H9 (cell line): Measurements from ENCODE around the gene IER5L. TPM values are rescaled to one million over a fixed set of nuclear protein-coding genes. Genes with fewer than 3 reads are reported as not detected.

Experiments
- DNase-seq: peaks from one replicate; pipeline ENCODE4 v3.0.0-alpha.2; 2017
- H2AFZ ChIP-seq: one replicate; pipeline ENCODE4 v1.6.1; 2013; ENCODE audit warnings: mild to moderate bottlenecking, low read length, control low read depth, moderate library complexity
- H2AK5ac ChIP-seq: 2 replicates; pipeline ENCODE4 v1.6.1; 2013; ENCODE audit warnings: low read length, control low read depth, mixed read lengths; ENCODE audit not compliant: insufficient read length
- H2BK120ac ChIP-seq: one replicate; pipeline ENCODE4 v1.6.1; 2013; ENCODE audit warnings: low read depth, mild to moderate bottlenecking, low read length, control low read depth, inconsistent platforms; ENCODE audit not compliant: poor library complexity, severe bottlenecking
- H2BK12ac ChIP-seq: 2 replicates; pipeline ENCODE4 v1.6.1; 2013; ENCODE audit warnings: low read length, control low read depth, mixed read lengths, low read depth; ENCODE audit not compliant: insufficient read length
- H2BK15ac ChIP-seq: 2 replicates; pipeline ENCODE4 v1.6.1; 2013; ENCODE audit warnings: low read depth, low read length, control low read depth
- H2BK20ac ChIP-seq: one replicate; pipeline ENCODE4 v1.6.1; 2013; ENCODE audit warnings: low read depth, mild to moderate bottlenecking, low read length, control low read depth, inconsistent platforms; ENCODE audit not compliant: poor library complexity, severe bottlenecking
- H2BK5ac ChIP-seq: 2 replicates; pipeline ENCODE4 v1.6.1; 2013; ENCODE audit warnings: low read length, control low read depth, mixed read lengths; ENCODE audit not compliant: insufficient read length
- H3K14ac ChIP-seq: 2 replicates; pipeline ENCODE4 v1.6.1; 2013; ENCODE audit warnings: low read length, control low read depth; ENCODE audit not compliant: insufficient read depth
- H3K18ac ChIP-seq: 2 replicates; pipeline ENCODE4 v1.6.1; 2013; ENCODE audit warnings: low read depth, mild to moderate bottlenecking, mixed read lengths, low read length, control low read depth; ENCODE audit not compliant: insufficient read length
- H3K23ac ChIP-seq: 2 replicates; pipeline ENCODE4 v1.6.1; 2013; ENCODE audit warnings: low read length, control low read depth, mixed read lengths, low read depth; ENCODE audit not compliant: insufficient read length
- H3K23me2 ChIP-seq: 2 replicates; pipeline ENCODE4 v1.6.1; 2013; ENCODE audit warnings: low read depth, mild to moderate bottlenecking, mixed read lengths, low read length, control low read depth; ENCODE audit not compliant: insufficient read length, poor library complexity, severe bottlenecking
- H3K27ac ChIP-seq: 2 replicates; pipeline ENCODE4 v1.5.1; 2013; ENCODE audit warnings: low read length, control low read depth, mixed read lengths, low read depth; ENCODE audit not compliant: insufficient read length
- H3K27me3 ChIP-seq: 2 replicates; pipeline ENCODE4 v1.6.1; 2013; ENCODE audit warnings: low read length, control low read depth, inconsistent platforms; ENCODE audit not compliant: insufficient read depth
- H3K4ac ChIP-seq: 2 replicates; pipeline ENCODE4 v1.6.1; 2013; ENCODE audit warnings: low read depth, mild to moderate bottlenecking, control low read depth, inconsistent platforms, low read length, moderate library complexity
- H3K4me1 ChIP-seq: 2 replicates; pipeline ENCODE4 v1.6.1; 2013; ENCODE audit warnings: low read length, control low read depth, inconsistent platforms; ENCODE audit not compliant: insufficient read depth
- H3K4me2 ChIP-seq: 2 replicates; pipeline ENCODE4 v1.6.1; 2013; ENCODE audit warnings: low read length, control low read depth, mixed read lengths; ENCODE audit not compliant: insufficient read length, insufficient read depth
- H3K56ac ChIP-seq: 2 replicates; pipeline ENCODE4 v1.6.1; 2013; ENCODE audit warnings: low read depth, mild to moderate bottlenecking, mixed read lengths, low read length, control low read depth; ENCODE audit not compliant: insufficient read length
- H3K79me1 ChIP-seq: 2 replicates; pipeline ENCODE4 v1.6.1; 2013; ENCODE audit warnings: low read depth, mild to moderate bottlenecking, moderate library complexity, low read length, control low read depth, inconsistent platforms; ENCODE audit not compliant: insufficient read depth, poor library complexity, severe bottlenecking
- H3K79me2 ChIP-seq: 2 replicates; pipeline ENCODE4 v1.6.1; 2013; ENCODE audit warnings: low read length, control low read depth, inconsistent platforms; ENCODE audit not compliant: insufficient read depth
- H3K9ac ChIP-seq: 2 replicates; pipeline ENCODE4 v1.6.1; 2013; ENCODE audit warnings: low read length, control low read depth, mixed read lengths; ENCODE audit not compliant: insufficient read length; ENCODE audit errors: extremely low read depth
- H3K9me3 ChIP-seq: one replicate; pipeline ENCODE4 v1.6.1; 2013; ENCODE audit warnings: low read depth, low read length, inconsistent platforms; ENCODE audit not compliant: control insufficient read depth
- H3T11ph ChIP-seq: one replicate; pipeline ENCODE4 v1.6.1; 2013; ENCODE audit warnings: mild to moderate bottlenecking, low read length, control low read depth, inconsistent platforms
- H4K20me1 ChIP-seq: one replicate; pipeline ENCODE4 v1.6.1; 2013; ENCODE audit not compliant: control insufficient read depth, insufficient read length, insufficient read depth
- H4K5ac ChIP-seq: 2 replicates; pipeline ENCODE4 v1.6.1; 2013; ENCODE audit warnings: low read depth, mild to moderate bottlenecking, mixed read lengths, low read length, control low read depth; ENCODE audit not compliant: insufficient read length
- H4K8ac ChIP-seq: replicated peaks from 2 replicates; pipeline ENCODE4 v1.6.1; 2013; ENCODE audit warnings: low read length, control low read depth, mixed read lengths, low read depth; ENCODE audit not compliant: insufficient read length
- H4K91ac ChIP-seq: 2 replicates; pipeline ENCODE4 v1.6.1; 2013; ENCODE audit warnings: low read depth, mild to moderate bottlenecking, moderate library complexity, mixed read lengths, low read length, control low read depth; ENCODE audit not compliant: insufficient read length
- H3K27ac Mint-ChIP-seq, 3 experiments: 2 replicates in 2 of 3; 3 replicates in 1 of 3; pipeline ENCODE4 v1.8.0; 2020 to 2021; ENCODE audit warnings: mixed read lengths in 3 of 3, mild to moderate bottlenecking in 1 of 3, moderate library complexity in 1 of 3
- H3K27me3 Mint-ChIP-seq: 2 replicates; pipeline ENCODE4 v1.8.0; 2021; ENCODE audit warnings: low read depth, mild to moderate bottlenecking, moderate library complexity, mixed read lengths
- H3K36me3 Mint-ChIP-seq, 3 experiments: 2 replicates in 2 of 3; 3 replicates in 1 of 3; pipeline ENCODE4 v1.8.0; 2020 to 2021; ENCODE audit warnings: low read depth in 3 of 3, mixed read lengths in 3 of 3; ENCODE audit not compliant: insufficient read depth in 1 of 3
- H3K4me1 Mint-ChIP-seq, 2 experiments: 2 replicates each; pipeline ENCODE4 v1.8.0; 2020; ENCODE audit warnings: mixed read lengths in 2 of 2
- H3K4me3 Mint-ChIP-seq, 2 experiments: 2 replicates in 1 of 2; 3 replicates in 1 of 2; pipeline ENCODE4 v1.8.0; 2020 to 2021; ENCODE audit warnings: mild to moderate bottlenecking in 2 of 2, mixed read lengths in 2 of 2, moderate library complexity in 1 of 2
- H3K9me3 Mint-ChIP-seq, 2 experiments: 2 replicates in 1 of 2; 3 replicates in 1 of 2; pipeline ENCODE4 v1.8.0; 2020; ENCODE audit warnings: mild to moderate bottlenecking in 2 of 2, mixed read lengths in 2 of 2, moderate library complexity in 1 of 2
- CTCF ChIP-seq: fragments of 200-600 bp; sonication (generic); conservative IDR thresholded peaks from 3 replicates; pipeline ENCODE4 v1.8.0; 2021; ENCODE audit warnings: antibody characterized with exemption, mild to moderate bottlenecking
- WGBS: extraction: QIAGEN DNeasy Blood & Tissue Kit; methylation state at CpG from one replicate; pipeline ENCODE4 v1.1.7; 2013; ENCODE audit warnings: missing lambda C conversion rate, low lambda C conversion rate, mixed read lengths; ENCODE audit not compliant: insufficient read length; ENCODE audit errors: extremely low coverage; 5-methylcytosine and 5-hydroxymethylcytosine counted together
- total RNA-seq: library from RNA; stranded (reverse); gene quantifications from 2 replicates; pipeline ENCODE4 v1.2.1, GENCODE V29; 2021

Gene IER5L
- total RNA-seq, 1 experiment from 2014 or later, result 1.0 TPM

GRCh38 chr9:129136446-129137035, 41.5 kb downstream of the IER5L start:
- TF ChIP-seq CTCF, result no peak
- peaks cover 11 to 52% (median 49%) of the 10 kb centered on the region in 3 experiments; a peak in 6 of 7 replicates for H3K36me3 Mint-ChIP-seq
- no peak overlapping the region for H2BK5ac ChIP-seq

More at GRCh38 chr9:129136446-129137035, 41.5 kb downstream of the IER5L start:
- Mint-ChIP-seq H3K9me3 (no peaks in the 10 kb centered on the region; a peak in 1 of 5 replicates), H3K4me1 (peaks cover 27 to 29% of the 10 kb centered on the region in 2 experiments), H3K27ac (no peak overlapping the region; a peak in 1 of 7 replicates), H3K27me3 (peaks cover 1% of the 10 kb centered on the region; the same call in 1 of the 2 replicates), H3K4me3 (no peak overlapping the region; a peak in 1 of 5 replicates)
- Histone ChIP-seq H2AK5ac (no peak overlapping the region), H3K14ac (no peak overlapping the region; the same call in 1 of the 2 replicates), H3K56ac (no peak overlapping the region), H3K4me2 (no peak overlapping the region), H4K20me1 (no peaks in the 10 kb centered on the region), H3T11ph (no peak overlapping the region), H4K91ac (no peak overlapping the region), H3K27me3 (no peaks in the 10 kb centered on the region), H3K27ac (no peak overlapping the region), H3K4me1 (peaks cover 4% of the 10 kb centered on the region; the same call in 1 of the 2 replicates), H2BK12ac (no peak overlapping the region), H3K9me3 (no peaks in the 10 kb centered on the region), H3K79me2 (no peaks in the 10 kb centered on the region), H2BK20ac (no peak overlapping the region), H3K9ac (no peak overlapping the region), H3K4ac (no peak overlapping the region), H3K23ac (no peak overlapping the region), H2BK15ac (no peak overlapping the region), H2BK120ac (no peak overlapping the region), H3K23me2 (peaks cover 5% of the 10 kb centered on the region), H4K8ac (no peak overlapping the region), H2AFZ (no peak overlapping the region), H4K5ac (no peak overlapping the region), H3K18ac (no peak overlapping the region), H3K79me1 (no peaks in the 10 kb centered on the region)
- no CpG with 5 or more reads among the region's 16 CpGs for WGBS
- no peak for DNase-seq
